Activated CD8-positive, alpha-beta memory T cell treated with anti-CD3 and anti-CD28 coated beads, Interleukin-2, amount 50 U/mL, for 1 hour (primary cell): ENCODE data around the gene FAF1.
"Not testable (repeated sequence)": the region's sequence is repeated elsewhere in the genome, so short reads cannot be mapped to it uniquely, and the experiment has no call there.

Source experiments
- DNase-seq: peaks from one replicate; pipeline ENCODE4 v3.0.0-alpha.2; 2020; ENCODE audit errors: extremely low read depth

FAF1 gene

GRCh38 chr1:50959303-50959912 is 659 bp downstream of the FAF1 start:
- no peak for DNase-seq

- DNase-seq: no peak
Observed at GRCh38 chr1:50955116-50955515, 5.0 kb downstream of the FAF1 start.

DNA sequence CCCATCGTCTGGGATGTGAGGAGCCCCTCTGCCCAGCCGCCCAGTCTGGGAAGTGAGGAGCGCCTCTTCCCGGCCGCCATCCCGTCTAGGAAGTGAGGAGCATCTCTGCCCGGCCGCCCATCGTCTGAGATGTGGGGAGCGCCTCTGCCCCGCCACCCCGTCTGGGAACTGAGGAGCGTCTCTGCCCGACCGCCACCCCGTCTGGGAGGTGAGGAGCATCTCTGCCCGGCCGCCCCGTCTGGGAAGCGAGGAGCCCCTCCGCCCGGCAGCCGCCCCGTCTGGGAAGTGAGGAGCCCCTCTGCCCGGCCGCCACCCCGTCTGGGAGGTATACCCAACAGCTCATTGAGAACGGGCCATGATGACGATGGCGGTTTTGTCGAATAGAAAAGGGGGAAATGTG is 7.5 kb downstream of the FAF1 start:
- not testable (repeated sequence) for DNase-seq

GRCh38 chr1:50950396-50950795 is 9.7 kb downstream of the FAF1 start:
- no peak for DNase-seq

DNA sequence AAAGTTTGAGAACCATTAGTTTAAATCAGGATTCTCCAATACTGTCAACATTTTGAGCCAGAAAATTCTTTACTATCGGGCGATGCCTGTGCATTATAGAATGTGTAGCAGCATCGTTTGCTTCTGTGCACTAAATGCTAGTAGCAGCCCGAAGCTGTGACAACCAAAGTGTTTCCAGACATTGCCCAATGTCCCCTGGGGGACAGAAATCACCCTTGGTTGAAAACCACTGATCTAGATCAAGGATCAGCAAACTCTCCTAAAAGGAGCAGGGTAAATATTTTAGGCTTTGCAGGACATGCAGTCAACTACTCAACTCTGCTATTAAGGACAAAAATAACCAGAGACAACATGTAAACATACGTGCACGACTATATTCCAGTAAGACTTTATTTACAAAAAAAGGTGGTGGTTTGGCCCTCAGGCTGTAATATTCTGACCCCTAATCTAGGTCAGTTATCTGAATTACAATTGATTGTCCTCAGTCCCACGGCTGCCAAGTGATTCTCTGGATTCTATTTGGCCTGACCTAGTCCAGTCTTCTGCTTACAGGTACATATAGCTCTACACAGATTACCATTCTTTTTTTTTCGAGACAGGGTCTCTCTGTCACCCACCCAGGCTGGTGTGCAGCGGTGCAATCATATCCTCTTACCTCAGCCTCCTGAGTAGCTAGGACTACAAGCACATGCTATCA is 10.6 kb downstream of the FAF1 start:
- DNase-seq: no peak

DNA sequence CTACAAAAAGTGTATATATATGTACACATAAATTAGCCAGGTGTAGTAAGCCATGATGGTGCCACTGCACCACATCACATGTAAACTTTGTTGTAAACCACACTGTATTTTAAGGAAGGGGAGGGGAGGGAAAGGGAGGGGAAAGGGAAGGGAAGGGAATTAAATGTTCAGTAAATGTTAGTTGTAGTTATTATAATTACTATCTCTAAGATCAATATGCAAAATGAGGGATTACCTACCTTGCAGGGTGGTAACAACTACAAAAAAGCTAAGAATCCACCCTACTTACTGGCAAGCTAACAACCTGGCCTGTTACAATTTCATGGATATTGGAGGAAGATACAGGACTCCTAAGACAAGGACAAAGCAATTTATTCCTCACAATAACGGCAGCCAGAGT is 17.7 kb downstream of the FAF1 start:
- no peak for DNase-seq

DNA sequence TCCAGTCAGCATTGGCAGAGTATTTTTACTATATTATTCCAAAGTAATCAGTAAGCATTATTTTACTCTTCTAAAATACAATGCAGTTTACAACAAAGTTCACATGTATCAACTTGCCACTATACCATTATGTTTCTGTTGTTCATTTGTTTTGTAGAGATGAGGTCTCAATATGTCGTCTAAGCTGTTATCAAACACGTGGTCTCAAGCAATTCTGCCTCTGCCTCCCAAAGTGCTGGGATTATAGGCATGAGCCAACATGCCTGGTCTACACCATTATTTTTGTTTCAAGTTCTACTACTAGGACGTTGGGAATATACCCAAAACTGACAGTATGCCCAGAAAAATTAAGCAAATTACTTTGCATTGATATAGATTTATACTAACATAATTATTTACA is 19.8 kb downstream of the FAF1 start:
- DNase-seq: no peak

DNA sequence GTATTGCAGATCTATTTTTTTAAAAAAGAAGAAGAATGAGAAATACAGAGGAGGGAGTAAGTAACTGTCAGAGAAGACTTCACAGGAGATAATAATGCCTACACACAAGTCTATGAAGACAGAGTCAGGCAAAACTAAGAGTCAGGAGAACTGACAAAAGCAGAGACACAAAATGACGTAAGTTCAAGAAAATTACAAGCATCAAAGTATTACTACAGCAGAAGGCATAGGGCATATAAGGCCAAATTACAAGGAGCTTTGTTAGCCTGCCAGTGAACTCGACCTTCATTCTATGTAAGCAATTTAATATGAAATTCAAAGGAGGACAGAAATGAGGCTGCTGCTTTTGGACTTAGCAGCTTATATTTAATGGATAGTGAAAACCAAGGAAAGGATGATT is 23.7 kb downstream of the FAF1 start:
- no peak for DNase-seq

DNA sequence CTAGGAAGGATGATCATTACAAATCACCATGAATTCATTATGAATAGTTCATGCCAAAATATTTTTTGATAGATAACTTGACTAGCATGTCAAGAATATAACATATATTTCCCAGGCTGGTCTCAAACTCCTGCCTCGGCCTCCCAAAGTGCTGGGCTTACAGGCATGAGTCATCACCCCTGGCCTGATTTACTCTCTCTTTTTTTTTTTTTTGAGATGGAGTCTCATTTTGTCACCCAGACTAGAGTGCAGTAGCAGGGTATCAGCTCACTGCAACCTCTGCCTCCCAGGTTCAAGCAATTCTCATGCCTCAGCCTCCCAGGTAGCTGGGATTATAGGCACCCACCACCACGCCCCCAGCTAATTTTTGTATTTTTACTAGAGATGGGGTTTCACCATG is 24.8 kb downstream of the FAF1 start:
- DNase-seq: not testable (repeated sequence)

GRCh38 chr1:50934838-50935237 is 25.2 kb downstream of the FAF1 start:
- DNase-seq: no peak

DNA sequence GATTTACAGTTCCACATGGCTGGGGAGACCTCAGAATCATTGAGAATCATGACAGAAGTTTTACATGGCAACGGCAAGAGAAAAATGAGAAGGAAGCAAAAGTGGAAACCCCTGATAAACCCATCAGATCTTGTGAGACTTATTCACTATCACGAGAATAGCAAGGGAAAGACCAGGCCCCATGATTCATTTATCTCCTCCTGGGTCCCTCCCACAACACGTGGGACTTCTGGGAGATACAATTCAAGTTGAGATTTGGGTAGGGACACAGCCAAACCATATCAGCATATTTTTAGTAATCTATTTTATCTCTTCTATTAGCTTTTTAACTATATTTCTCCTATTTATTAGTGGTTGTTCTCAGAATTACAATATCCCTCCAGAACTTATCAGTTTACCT is 26.3 kb downstream of the FAF1 start:
- DNase-seq: not testable (repeated sequence)

- not testable (repeated sequence) for DNase-seq
Observed at GRCh38 chr1:50932043-50932442, 28.0 kb downstream of the FAF1 start.

DNA sequence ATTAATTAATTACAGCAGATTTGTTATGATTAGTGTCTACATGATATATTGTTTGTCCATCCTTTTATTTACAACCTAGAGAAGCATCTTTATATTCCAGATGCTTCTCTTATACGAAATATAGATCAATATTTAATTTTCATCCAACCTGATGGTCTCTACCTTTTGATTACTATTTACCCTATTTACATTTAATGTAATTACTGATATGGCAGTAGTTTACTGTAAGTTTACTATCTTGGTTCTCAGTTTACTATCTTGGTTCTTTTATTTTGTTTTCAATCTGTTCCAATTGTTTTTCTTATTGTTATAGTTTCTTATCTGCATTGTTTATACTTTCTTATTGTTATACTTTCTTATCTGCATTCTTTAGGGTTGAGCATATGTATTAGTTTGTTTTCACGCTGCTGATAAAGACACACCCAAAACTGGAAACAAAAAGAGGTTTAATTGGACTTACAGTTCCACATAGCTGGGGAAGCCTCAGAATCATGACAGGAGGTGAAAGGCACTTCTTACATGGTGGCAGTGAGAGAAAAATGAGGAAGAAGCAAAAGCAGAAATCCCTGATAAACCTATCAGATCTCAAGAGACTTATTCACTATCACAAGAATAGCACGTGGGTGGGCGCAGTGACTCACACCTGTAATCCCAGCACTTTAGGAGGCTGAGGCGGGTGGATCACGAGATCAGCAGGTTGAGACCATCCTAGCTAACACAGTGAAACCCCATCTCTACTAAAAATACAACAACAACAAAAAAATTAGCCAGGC is 28.9 kb downstream of the FAF1 start:
- DNase-seq: no peak

DNA sequence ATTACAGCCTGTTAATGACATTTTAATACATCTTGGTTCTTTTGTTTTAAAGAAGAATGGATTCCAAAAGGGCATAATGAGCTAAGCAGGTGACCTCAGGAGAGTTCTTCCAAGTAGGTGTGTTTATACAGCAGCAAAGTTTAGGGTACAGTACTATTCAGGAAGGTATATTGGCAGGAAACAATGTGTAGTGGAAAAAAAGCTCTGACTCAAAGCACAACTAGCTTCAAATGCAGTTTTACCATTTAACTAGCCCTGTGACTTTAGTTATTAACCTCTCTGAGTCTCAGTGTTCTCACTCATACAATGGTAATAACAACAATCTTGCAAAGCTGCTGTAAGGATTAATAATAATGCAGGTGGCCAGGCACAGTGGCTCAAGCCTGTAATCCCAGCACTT is 29.9 kb downstream of the FAF1 start:
- no peak for DNase-seq

GRCh38 chr1:50929376-50929958 is 30.6 kb downstream of the FAF1 start:
- DNase-seq: no peak

DNA sequence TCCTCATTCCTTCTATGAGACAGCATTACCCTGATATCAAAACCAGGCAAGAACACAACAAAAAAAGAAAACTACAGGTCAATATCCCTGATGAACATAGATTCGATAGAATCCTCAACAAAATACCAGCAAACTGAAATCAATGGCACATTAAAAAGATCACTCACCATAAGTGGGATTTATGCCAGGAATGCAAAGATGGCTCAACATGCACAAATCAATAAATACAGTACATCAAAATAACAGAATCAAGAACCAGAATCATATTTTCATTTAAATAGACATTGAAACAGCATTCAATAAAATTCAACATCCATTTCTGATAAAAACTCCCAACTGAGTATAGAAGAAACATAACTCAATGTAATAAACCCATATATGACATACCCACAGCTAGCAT is 36.5 kb downstream of the FAF1 start:
- DNase-seq: no peak

- no peak for DNase-seq
Observed at GRCh38 chr1:50921029-50921428, 39.0 kb downstream of the FAF1 start.

- no peak for DNase-seq
Observed at GRCh38 chr1:50920409-50920808, 39.7 kb downstream of the FAF1 start.

GRCh38 chr1:50917138-50918137 is 42.6 kb downstream of the FAF1 start:
- no peak for DNase-seq

GRCh38 chr1:50915621-50916020 is 44.4 kb downstream of the FAF1 start:
- no peak for DNase-seq

DNA sequence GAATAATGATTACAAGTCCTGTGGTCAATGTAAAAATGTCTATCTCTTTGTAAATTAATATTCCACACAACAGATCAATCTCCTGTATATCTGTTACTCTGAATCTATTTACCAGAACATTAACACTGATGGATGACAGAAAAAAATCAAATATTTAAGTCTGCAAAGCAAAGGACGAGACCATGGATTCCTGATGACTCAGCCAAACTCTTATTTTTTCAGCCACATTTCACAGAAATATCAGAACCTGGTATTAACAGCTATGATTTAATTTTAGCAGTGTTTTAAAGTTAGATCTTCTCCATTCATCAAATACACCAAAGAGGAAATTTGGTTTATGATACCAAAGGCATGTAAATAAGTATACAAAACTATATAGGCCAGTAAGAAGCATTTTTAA is 46.1 kb downstream of the FAF1 start:
- no peak for DNase-seq
